Subcutaneous abdominal adipose tissue (tissue), 5 donors: ENCODE data around the gene SLC27A2.

Experiments
- H3K27ac ChIP-seq: one replicate; pipeline ENCODE4 v1.7.0; 2013; ENCODE audit warnings: low read depth, mild to moderate bottlenecking, inconsistent platforms, low read length, moderate library complexity
- H3K27me3 ChIP-seq, 5 donors: one replicate each; pipeline ENCODE4 v1.7.0; 2013; ENCODE audit warnings: low read length in 5 of 5, inconsistent platforms in 1 of 5; ENCODE audit not compliant: control insufficient read depth in 5 of 5, insufficient read depth in 4 of 5
- H3K36me3 ChIP-seq, 5 donors: one replicate each; pipeline ENCODE4 v1.7.0; 2013; ENCODE audit warnings: low read length in 5 of 5; ENCODE audit not compliant: control insufficient read depth in 5 of 5, insufficient read depth in 5 of 5
- H3K4me1 ChIP-seq, 5 donors: one replicate each; pipeline ENCODE4 v1.7.0; 2013; ENCODE audit warnings: low read length in 5 of 5, mild to moderate bottlenecking in 3 of 5, moderate library complexity in 1 of 5; ENCODE audit not compliant: control insufficient read depth in 5 of 5, insufficient read depth in 5 of 5
- H3K4me3 ChIP-seq, 5 donors: one replicate each; pipeline ENCODE4 v1.7.0; 2013; ENCODE audit warnings: low read length in 5 of 5, low read depth in 1 of 5
- H3K9ac ChIP-seq, 5 donors: one replicate each; pipeline ENCODE4 v1.7.0; 2013; ENCODE audit warnings: low read length in 5 of 5, mild to moderate bottlenecking in 4 of 5, moderate library complexity in 3 of 5
- H3K9me3 ChIP-seq, 5 donors: one replicate each; pipeline ENCODE4 v1.7.0; 2013; ENCODE audit warnings: low read length in 5 of 5; ENCODE audit not compliant: control insufficient read depth in 5 of 5
- donor health status: healthy.
- donor health status: healthy.
- donor health status: healthy.
- donor health status: healthy.
- donor health status: healthy.

Gene SLC27A2

GRCh38 chr15:50280271-50280670, 98.3 kb downstream of the SLC27A2 start:
- Histone ChIP-seq H3K36me3 (peaks cover 0 to 4% (median 3%) of the 10 kb centered on the region in 5 donors), H3K9me3 (no peaks in the 10 kb centered on the region)

GRCh38 chr15:50281427-50281826, 99.4 kb downstream of the SLC27A2 start:
- Histone ChIP-seq H3K9ac (no peak overlapping the region), H3K4me3 (no peak overlapping the region), H3K36me3 (peaks cover 3 to 10% (median 6%) of the 10 kb centered on the region in 5 donors), H3K9me3 (no peaks in the 10 kb centered on the region), H3K27me3 (no peaks in the 10 kb centered on the region), H3K27ac (no peak overlapping the region), H3K4me1 (no peaks in the 10 kb centered on the region)

More at GRCh38 chr15:50280271-50280670, 98.3 kb downstream of the SLC27A2 start:
- Histone ChIP-seq H3K4me1 (no peaks in the 10 kb centered on the region), H3K27ac (no peak overlapping the region), H3K27me3 (no peaks in the 10 kb centered on the region), H3K9ac (no peak overlapping the region), H3K4me3 (no peak overlapping the region)
